ENCODE measurements around the gene BAG3. TPM values are rescaled to one million over a fixed set of nuclear protein-coding genes. Genes with fewer than 3 reads are reported as not detected.

BAG3 gene
- total and polyA plus RNA-seq, 9 of the 15 experiments (the other 6 are each of a cell fraction or from before 2014, with no cell fraction given): 2.6 to 27.4 (median 7.2) TPM

- TF ChIP-seq CHD4 (IDR thresholded peaks at IDR 0.05; ENCODE audit: insufficient read depth, insufficient replicate concordance, low read depth, low read length, poor library complexity, severe bottlenecking): no peak
- TF ChIP-seq ZNF507 (tag; conservative IDR thresholded peaks at IDR 0.05): no peak
- no peak for TF ChIP-seq ILF3 (IDR thresholded peaks at IDR 0.05; ENCODE audit: borderline replicate concordance)
- TF ChIP-seq TSC22D4 (tag; IDR thresholded peaks at IDR 0.05): no peak
- no peak for TF ChIP-seq E2F8 (IDR thresholded peaks at IDR 0.05; ENCODE audit: low read depth, partially characterized antibody)
- TF ChIP-seq MTA1 (IDR thresholded peaks at IDR 0.05; ENCODE audit: borderline replicate concordance): no peak
- no peak for TF ChIP-seq AFF4 (CRISPR knock-in tag; IDR thresholded peaks at IDR 0.05)
- peak; percentile 85 for TF ChIP-seq IRF9 (tag; IDR thresholded peaks at IDR 0.05)
- no peak for TF ChIP-seq E2F5 (CRISPR knock-in tag; IDR thresholded peaks at IDR 0.05)
- TF ChIP-seq TFE3 (CRISPR knock-in tag; IDR thresholded peaks at IDR 0.05): no peak
- TF ChIP-seq, protein P1, sequence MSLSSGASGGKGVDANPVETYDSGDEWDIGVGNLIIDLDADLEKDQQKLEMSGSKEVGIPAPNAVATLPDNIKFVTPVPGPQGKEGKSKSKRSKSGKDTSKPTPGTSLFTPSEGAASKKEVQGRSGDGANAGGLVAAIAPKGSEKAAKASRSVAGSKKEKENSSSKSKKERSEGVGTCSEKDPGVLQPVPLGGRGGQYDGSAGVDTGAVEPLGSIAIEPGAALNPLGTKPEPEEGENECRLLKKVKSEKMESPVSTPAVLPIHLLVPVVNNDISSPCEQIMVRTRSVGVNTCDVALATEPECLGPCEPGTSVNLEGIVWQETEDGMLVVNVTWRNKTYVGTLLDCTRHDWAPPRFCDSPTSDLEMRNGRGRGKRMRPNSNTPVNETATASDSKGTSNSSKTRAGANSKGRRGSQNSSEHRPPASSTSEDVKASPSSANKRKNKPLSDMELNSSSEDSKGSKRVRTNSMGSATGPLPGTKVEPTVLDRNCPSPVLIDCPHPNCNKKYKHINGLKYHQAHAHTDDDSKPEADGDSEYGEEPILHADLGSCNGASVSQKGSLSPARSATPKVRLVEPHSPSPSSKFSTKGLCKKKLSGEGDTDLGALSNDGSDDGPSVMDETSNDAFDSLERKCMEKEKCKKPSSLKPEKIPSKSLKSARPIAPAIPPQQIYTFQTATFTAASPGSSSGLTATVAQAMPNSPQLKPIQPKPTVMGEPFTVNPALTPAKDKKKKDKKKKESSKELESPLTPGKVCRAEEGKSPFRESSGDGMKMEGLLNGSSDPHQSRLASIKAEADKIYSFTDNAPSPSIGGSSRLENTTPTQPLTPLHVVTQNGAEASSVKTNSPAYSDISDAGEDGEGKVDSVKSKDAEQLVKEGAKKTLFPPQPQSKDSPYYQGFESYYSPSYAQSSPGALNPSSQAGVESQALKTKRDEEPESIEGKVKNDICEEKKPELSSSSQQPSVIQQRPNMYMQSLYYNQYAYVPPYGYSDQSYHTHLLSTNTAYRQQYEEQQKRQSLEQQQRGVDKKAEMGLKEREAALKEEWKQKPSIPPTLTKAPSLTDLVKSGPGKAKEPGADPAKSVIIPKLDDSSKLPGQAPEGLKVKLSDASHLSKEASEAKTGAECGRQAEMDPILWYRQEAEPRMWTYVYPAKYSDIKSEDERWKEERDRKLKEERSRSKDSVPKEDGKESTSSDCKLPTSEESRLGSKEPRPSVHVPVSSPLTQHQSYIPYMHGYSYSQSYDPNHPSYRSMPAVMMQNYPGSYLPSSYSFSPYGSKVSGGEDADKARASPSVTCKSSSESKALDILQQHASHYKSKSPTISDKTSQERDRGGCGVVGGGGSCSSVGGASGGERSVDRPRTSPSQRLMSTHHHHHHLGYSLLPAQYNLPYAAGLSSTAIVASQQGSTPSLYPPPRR (CRISPR knock-in tag; IDR thresholded peaks at IDR 0.05; ENCODE audit: borderline replicate concordance): no peak
These were observed 36.9 kb downstream of the BAG3 start (continued) for GRCh38 chr10:119688033-119688508.
